ENCODE results near the gene AOAH.
"Not testable (repeated sequence)": the region's sequence is repeated elsewhere in the genome, so short reads cannot be mapped to it uniquely, and the experiment has no call there.

AOAH gene

DNA sequence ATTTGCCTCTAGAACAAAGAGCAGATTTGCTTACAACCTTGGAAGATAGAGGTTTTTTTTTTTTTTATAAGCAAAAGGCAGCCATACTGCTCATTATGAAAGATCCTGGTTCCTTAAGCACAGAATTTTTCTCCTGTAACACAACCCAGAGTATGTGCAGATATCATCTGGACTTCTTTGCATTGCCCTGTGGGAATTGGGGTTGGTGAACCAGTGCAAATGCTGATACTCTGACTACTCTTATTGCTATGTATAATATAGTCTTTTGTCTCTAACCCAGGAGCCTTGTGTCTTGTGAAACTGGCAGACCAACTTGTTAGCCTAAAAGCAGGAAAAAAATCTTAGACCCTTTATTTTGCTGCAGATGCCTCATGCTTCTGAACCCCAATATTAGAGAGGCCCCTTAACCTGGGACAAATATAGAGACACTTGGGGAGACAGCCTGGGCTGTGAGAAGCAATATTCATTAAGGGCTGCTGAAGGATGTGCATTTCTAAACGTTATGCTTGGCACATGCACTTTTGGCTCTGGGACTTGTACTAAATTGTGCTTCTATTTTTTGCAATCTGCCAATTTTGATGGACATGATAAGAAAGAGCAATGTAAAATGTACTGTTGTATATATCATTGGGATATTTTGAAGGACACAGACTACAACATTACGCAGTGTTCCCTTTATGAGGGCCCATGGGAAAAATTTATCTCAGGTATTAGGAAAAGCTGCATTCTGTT lies 255.8 kb downstream of the AOAH start:
- DNase-seq (ENCODE audit: low read depth), result no peak

GRCh38 chr7:36466001-36466400 lies 258.3 kb downstream of the AOAH start:
- not testable (repeated sequence) for DNase-seq (ENCODE audit: low read depth)

DNA sequence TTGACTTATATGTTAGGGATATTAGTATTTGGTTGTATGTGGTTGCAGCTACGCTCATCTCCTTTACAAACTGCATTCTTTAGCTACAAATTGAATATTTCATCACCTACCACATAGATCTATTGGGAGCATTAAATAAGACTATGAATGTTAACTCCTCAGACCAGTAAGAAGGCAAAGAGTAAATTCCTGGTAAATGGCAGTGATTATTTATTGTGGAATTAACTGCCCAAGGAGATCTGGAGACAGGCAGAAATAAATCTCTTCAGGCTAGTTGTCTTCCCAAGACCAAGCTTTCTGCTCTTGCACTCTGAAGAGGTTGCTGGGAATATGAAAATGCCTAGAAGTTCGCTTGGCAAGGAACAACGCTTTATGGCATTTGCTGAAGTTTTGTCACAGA lies 260.0 kb downstream of the AOAH start:
- no peak for DNase-seq (ENCODE audit: low read depth)

All from stimulated activated CD8-positive, alpha-beta memory T cell treated with anti-CD3 and anti-CD28 coated beads, Interleukin-7, amount 100 ng/mL, for 24 hours (primary cell).